GM19438 (cell line): ENCODE results near the gene SMPD4.
"Not testable (repeated sequence)": the region's sequence is repeated elsewhere in the genome, so short reads cannot be mapped to it uniquely, and the experiment has no call there.

Experiments used
- ATAC-seq: cut with Tn5 transposase; IDR thresholded peaks from one replicate; pipeline ENCODE4 v1.9.1; 2021; ENCODE audit warnings: low read depth; ENCODE audit not compliant: unreplicated experiment

SMPD4 gene

DNA sequence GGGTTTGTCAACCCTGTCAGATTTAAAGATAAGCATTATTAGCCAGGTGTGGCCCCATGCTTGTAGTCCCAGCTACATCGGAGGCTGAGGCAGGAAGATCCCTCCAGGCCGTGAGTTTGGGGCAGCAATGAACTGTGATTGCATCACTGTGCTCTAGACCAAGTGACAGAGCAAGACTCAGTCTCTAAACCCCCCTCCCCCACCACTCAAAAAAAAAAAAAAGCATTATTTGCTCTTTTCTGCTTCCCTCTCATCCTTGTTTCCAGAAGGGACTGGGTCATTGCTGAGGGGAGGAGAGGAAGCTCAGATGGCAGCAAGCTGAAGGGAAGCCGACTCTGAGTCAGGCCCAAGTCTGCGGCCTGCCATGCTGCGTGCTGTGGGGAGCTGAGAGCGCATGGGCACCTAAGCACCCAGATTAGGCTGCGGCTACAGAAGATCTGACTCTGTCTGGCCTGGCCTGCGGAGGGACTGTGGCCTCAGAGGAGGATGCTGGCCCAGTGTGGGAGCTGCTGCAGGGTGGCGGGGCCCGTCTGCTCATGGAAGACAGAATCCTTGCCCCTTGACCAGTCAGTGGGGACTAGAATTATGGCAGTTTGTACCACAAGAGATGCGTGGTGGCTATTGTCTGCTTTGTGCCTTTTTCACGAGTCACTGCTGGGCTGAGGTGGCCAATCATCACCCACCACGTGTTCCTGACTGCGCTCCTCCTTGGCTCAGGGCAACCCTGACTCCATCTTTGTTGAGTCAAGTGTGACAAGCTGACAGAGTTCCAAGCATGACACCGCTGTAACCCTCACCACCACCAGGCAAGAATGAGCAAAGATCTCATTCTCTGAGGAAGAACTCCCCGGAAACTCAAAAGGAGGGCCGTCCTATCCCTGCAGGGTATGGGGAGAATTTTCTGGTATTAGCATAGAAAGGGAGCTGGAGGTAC lies 6.7 kb upstream of the SMPD4 start:
- ATAC-seq = not testable (repeated sequence)

DNA sequence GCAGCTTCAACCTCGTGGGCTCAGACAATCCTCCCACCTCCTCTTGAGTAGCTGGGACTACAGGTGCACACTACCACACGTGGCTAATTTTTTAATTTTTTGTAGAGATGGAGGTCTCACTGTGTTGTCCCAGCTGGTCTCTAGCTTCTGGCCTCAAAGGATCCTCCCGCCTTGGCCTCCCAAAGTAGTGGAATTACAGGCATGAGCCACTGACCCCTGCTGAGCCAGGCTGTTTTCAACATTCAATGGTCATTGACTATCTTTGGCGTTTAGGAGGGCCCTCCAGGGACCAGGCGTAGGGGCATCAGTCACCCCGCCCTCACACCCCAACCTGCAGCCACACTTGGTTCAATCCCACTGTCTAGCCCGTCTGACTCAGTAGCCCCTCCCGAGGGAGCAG lies 5.9 kb upstream of the SMPD4 start:
- no peak for ATAC-seq

DNA sequence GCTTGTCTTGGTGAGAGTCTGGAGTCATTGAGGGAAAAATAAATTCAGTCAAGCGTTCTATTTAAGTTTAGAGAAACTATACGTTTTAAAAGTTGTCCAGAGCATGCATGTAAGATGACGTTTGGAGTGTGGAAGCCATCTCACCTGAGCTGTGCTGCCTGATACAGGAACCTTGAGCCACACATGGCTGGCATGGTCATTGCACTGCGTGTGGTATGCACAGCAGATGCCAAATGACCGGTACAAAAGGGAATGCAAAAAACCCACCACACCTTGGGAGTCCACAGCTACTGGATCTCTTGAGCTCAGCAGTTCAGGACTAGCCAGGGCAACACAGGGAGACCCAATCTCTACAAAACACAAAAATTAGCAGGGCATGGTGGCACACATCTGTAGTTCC lies 5.0 kb upstream of the SMPD4 start:
- no peak for ATAC-seq

DNA sequence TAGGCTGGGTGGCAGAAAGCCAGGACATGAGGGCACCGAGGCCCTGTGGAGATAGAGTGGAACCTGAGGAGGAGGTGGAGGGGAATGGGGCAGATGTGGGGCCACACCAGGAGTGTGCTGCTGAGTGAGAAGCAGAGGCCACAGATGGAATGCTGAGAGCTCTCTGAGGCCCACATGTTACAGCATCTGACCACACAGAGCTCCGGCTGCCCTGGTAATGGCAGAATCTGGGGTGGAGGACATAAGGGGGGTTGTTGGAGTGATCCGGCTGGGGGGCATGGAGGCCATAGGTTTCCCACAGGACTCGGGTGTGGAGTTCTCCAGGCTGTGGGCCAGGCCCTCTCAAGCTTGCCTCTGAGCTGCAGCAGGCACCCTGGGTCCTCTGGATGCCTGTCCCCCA lies 4.5 kb upstream of the SMPD4 start:
- ATAC-seq = no peak

DNA sequence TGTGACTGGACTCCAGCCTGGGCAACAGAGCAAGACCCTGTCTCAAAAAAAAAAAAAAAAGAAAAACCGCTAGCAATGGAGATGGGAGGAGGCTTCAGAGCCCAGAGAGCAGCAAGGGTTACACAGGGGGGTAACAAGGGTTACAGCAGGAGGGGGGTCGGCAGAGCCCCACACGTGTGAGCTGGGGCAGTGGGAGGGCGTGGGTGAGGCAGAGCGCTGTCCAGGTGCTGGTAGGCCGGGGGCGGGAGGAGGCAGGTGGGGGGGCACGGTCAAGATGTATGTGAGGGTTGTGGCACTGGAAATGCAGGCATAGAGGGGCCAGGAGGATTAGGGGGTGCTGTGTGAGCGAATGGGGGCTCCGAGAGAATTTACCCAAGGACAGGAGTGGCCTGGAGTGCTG lies 4.0 kb upstream of the SMPD4 start:
- ATAC-seq = no peak

DNA sequence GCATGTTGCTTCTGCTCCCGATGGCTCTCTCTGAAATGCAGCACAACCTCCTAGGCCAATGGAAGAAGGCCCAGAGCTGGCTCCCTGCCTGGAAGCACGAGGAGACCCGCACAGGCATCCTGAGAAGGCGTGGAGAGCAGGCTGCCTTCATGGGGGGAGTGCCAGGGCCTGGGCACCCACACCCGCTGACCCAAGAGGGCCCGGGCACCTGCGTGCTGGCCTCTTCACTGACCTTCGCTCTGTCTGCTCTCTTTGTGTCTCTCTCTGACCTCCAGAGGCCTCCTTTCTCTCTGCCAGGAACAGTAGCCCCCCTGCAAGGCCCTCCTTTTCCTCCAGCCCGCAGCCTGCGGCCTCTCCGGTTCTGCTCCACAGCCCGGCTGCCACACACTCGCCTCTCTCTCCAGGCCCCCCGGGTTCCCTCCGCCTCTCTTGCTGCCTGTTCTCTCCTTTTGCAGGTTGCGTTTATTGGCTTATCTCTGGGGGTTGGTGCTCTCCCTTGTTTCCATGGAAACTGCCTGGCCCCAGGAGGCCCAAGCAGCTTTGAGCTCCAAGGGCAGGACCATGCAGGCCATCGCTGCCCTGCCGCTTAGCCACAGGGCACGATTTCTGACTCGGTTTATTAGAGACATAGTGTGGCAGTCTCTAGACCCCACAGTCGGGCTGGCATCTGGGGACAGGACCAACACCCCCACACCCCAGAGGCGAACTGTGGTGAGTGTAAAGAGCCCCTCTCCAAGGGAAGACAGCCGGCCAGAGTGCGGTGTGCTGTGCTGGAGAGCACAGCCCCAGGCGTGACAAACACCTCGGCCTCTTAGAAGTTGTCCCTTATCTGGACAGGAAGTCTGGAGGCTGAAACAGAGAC lies 2.3 kb upstream of the SMPD4 start:
- no peak for ATAC-seq

DNA sequence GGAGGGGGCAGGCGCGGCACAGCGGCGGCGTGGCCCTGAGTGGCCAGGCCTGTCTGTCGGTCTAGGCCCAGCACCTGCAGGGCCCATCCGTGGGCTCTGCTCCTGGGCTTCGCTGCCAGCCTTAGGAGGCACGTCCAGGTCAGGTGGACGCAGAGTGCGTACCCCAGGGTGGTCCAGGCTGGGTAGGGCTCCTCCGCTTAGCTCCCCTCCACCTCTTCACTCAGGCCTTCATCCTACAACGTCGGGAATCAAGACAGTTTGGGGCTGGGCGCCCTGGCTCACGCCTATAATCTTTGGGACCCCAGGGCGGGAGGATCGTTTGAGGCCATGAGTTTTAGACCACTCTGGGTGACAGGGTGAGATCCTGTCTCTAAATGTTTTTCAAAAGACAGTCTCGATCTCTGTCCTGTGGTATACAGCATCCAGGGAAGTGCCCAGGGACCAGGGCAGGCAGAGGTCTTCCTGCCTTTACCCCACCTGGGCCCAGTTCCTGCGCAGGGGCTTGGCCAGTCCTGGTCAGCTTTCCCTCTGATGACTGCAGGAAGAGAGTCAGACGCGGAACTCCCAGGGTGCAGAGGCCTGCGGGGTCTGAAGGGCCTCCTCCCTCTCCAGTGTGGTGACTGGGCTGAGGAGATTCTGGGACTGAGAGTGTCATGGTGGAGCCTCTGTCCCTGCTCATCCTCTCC lies 1.6 kb upstream of the SMPD4 start:
- ATAC-seq = peak; percentile 22

DNA sequence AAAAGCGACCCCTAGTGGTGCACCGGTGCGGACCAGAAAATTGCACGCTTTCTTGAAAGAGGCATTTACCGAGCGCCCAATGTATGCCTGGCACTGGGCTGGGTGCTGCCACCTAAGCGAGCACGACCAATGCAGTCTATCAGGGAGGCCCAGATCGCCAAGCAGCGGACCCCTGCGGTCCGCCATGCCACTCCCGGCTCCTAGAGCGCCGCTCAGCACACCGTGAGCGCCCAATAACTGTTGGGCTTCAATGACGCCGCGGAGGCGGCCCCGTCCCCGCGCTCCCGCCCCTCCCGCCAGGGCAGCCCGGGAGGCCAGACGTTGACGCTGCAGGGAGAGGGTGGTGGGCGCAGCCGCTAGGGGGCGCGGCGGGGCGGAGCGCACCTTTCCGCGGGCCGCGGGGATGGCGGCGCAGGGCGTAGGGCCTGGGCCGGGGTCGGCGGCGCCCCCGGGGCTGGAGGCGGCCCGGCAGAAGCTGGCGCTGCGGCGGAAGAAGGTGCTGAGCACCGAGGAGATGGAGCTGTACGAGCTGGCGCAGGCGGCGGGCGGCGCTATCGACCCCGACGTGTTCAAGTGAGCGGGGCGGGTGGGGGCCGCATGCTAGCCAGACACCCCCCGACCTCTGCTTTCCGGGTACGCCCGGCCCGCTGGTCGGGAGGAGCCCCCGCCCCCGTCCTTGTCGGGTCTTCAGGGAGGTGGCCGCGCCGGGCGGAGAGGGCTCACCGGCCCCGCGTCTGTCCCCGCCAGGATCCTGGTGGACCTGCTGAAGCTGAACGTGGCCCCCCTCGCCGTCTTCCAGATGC lies 679 bp upstream of the SMPD4 start, which contains the start of gene MZT2B:
Gene MZT2B, plus strand, starts transcription at position 383 of the 803 bp plus-strand sequence. Its CDS starts 21 bp downstream, at position 404.
- ATAC-seq = peak; percentile 72

DNA sequence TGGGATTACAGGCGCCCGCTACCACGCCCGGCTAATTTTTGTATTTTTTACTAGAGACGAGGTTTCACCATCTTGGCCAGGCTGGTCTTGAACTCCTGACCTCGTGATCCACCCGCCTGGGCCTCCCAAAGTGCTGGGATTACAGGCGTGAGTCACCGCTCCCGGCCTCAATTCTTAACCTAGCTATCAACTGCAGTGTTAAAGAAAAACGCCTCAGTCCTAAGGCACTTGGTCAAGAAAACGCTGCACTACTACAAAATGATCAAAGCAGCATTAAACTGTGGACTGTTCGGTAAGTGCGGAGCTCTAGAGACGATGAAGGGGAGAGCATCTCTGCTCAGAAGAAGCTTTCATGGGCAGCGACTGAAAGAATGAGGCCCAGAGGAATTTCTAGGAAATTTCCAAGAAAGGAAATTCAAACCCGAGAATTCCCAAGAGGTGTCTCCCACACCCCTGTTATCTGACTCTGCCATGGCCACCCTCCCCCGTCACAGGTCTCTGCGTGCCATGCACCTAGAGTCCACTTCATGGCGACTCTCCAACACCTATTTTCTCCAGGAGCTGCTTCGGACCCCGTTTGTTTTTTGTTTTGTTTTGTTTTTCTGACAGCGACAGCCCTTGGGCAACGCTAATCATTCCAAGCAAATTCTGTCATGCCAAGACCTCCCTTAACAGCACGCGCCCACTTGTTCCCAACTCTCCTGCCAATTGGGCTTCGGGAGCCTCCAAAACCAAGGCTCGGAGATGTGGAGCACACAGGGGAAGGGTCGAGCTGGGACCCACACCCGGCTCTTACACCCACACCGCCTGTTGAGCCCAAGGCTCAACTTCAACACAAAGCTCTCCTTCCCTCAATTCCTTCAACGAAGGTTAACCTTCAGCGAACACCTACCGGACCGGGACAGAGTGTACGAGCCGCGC lies 738 bp downstream of the SMPD4 start:
- not testable (repeated sequence) for ATAC-seq

DNA sequence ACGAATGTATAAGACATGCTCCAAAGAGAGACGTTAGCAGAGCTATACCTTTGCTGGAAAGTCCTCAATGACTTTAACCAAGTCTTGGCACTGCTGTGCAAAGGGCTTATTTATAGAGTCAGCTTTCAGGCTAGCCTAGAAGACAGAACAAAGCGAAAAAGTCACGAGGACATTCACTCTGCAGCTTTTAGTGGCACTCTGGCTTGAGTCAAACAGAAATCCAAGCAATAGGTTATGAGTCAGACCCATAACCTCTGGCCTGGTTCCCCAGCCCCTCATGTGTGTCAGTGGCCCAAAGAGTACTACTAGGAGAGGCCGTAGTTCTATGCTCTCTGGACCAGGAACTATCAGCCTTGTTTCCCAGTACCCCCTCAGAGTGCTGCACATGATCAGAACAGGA lies 6.5 kb downstream of the SMPD4 start:
- ATAC-seq = not testable (repeated sequence)

DNA sequence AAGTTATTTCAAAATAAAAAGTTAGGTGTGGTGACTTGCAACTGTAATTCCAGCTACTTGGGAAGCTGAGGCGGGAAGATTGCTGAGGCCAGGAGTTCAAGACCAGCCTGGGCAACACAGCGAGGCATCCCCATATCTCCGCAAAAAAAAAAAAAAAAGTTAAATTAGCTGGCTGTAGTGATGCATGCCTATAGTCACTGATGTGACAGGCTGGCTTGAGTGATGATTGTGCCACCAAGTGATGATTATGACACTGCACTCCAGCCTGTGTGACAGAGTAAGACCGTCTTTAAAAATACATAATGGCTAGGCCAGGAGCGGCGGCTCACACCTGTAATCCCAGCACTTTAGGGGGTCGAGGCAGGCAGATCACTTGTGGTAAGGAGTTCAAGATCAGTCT lies 11.5 kb downstream of the SMPD4 start:
- ATAC-seq = no peak

DNA sequence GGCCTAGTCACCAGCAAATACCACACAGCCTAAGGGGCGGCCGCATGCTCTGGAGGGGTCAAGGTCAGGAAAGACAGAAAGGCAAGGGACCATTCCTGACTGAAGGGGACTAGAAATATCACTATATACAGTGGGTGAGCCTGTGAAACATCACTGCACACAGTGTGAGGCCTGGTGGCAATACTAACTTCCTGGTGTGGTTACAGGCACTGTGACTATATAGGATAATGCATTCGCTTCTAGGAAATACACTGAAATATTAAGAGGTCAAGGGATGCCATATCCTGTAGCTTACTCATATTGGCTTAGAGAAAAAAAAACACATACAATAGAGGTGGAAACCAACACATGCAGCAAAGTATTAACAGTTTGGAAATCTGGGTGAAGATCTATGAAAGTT lies 12.2 kb downstream of the SMPD4 start:
- not testable (repeated sequence) for ATAC-seq

DNA sequence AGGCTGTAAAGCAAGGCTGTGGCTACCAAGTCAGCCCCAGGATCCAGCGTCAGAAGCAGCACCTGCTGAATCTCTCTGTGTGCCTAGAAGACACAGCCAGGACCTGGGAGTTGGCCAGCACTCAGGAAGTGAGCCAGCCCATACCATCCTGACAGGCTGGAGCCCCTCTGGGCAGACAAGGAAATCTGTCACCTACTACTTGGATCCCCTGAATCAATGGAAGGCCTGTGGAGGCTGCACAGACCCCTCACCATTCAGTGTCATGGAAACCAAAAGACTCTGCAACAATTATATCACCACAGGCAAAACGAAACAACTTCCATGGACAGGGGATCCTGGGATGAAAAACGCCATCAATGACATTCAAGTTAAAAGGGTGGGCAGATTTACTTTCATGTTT lies 14.8 kb downstream of the SMPD4 start:
- not testable (repeated sequence) for ATAC-seq

DNA sequence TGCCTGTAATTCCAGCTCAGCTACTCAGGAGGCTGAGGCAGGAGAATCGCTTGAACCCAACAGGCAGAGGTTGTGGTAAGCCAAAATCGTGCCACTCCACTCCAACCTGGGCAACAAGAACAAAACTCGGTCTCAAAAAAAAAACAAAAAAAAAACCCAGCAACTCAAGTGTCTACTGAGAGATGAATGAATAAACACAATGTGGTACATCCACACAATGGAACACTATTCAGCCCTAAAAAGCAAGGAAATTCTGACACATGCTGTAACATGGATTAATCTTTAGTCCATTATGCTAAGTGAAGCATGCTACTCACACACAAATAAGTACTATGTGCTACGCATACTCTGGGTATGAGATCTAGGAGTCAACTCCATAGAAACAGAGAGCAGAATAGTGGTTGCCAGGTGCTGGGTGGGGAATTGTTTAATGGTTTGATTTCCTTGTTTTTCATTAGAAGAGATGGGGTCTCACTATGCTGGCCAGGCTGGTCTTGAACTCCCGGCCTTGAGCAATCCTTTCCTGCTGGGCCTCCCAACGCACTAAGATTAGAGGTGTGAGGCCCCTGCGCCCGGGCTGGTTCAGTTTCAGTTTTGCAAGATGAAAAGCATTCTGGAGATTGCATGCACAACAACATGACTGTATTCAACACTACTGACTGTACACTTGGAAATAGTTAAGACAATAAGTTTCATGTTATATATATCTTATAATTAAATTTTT lies 15.9 kb downstream of the SMPD4 start:
- no peak for ATAC-seq

DNA sequence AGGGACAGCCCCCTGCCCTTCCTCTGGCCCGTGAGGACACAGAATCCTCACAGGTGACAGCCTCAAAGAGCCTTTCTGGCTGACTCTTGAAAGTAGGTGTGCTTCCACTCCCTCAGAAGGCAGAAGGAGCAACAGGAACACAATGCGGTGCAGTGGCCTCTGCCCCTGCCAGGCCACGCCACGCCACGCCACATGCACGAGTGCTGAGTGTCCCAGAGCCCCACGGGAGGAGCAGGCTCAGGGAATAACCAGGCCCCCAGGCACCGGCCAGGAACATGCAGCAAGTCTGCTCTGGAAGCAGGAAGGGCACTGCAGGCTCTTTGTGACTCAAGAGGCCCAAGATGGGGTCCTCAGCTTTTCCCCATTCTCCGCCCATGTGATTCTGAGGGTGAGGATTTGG lies 18.4 kb downstream of the SMPD4 start:
- ATAC-seq = no peak

DNA sequence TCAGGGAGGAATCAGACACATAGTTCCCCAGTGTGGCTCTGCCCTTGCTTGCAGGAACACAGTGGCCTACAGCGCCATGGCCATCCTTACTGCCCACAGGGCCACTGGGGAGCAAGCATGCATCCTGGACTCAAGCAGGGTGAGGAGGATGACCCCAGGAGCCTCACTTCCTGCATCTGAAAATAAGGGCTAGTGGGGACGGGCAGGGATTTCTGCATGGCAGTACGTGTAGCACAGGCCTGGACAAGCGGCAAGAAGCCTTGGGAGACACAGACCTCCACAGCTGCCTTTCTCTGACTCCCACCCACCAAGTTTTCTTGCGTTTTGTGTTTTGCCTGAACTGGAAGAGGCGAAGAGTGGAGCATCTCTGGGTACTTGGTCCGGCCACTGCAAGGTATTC lies 18.9 kb downstream of the SMPD4 start:
- not testable (repeated sequence) for ATAC-seq

DNA sequence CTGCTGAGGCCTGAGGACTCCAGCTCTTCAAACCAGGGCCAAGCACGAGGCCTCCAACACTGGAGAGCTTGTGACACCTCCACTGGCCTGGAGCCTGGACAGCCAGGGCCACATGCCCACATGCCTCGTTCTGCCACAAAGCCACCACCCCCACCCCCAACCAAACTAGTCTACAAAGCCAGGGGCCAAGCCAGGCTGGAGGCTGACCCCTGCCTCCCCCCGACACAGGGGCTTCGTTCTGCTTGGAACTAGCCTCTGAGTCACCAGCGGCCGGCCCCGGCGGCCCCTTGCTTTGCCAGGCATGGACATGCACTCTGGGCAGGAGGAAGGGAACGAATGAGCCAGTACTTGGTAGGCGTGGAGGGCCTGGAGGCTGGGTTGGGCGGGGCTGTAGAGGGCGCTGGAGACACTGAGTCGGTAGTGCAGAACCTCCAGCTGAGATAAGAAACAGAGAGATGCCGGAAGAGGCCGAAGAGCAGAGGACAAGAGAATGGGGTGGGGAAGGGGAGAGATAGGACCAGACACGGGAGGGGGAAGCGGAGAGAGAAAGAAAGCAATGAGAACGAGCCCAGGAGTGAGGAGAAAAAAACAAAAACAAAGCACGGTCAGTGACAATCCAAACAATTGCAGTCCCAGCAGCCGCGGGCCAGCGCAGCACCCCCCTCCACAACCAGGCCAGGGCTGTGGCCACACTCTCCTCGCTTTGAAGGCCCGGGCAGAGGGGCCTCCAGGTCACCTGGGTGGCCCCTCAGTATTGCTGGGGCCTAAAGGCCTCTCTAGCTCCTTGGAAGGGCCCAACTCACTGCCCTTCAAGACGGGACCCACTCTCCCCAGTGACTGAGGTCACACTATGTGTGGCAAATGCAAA lies 20.3 kb downstream of the SMPD4 start:
- not testable (repeated sequence) for ATAC-seq
